NCI-H187 (cell line): ENCODE measurements around the gene NOG.

Source experiments
- DNase-seq, 2 experiments: peaks; one replicate each; lab custom pipeline; 2025; lab: John Stamatoyannopoulos, UW

NOG gene

GRCh38 chr17:56593646-56594319 lies at the start of gene NOG:
NOG (plus strand) TSS chr17:56593699; CDS start chr17:56594224, 525 bp downstream.
- DNase-seq, result peak in 1 of 2 experiments; percentile 7

DNA sequence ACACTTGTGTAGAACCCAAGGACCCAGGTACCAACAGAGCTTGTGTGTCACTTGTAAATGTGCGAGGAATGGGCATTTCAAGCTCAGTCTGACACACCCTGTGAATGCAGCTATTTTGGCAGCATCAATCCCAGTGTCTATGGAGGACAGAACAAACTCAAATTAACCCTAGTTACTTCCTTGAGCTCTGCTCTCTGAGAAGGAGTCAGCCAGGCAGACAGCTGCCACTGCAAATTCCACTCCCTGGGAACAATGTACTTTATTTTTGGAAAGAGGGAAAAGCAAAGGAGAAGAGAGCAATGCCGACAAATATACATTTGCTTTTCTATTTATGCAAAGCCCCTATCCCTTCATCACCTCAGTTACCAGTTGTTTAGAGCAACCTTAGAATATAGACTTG lies 48.4 kb upstream of the NOG start:
- DNase-seq, result no peak

DNA sequence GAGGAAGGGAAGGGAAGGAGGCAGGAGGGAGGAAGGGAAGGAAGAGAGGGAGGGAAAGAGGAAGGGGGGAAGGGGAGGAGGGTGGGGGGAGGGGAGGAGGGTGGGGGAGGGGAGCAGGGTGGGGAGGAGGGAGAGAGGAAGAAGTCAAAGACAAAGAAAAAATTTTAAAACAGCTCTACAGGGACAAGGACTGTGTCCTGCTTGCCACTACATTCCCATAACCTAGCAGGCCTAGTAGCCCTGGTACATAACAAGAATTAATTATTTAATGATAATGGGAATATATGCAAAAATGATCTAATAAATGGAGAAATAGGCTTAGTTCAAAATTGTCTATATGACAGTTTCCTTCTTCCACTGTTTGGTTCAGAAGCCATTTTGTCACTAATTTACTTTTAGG lies 47.6 kb upstream of the NOG start:
- DNase-seq, result no peak

DNA sequence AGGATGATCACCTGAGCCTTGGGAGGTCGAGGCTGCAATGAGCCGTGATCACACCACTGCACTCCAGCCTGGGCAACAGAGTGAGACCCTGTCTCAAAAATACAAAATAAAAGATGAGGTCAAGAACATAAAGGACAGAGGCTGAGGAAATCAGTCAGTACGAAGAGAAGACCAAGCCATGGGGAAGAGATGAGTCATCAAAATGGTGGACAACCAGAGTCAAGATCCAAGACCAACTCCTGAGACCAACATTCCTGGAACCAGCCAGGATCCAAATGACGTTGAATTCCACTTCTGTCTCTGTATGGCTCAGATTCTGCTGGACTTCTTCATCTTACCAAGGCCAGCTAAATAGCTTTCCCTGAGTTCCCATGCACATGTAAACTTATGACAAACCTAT lies 44.8 kb upstream of the NOG start:
- DNase-seq, result no peak

DNA sequence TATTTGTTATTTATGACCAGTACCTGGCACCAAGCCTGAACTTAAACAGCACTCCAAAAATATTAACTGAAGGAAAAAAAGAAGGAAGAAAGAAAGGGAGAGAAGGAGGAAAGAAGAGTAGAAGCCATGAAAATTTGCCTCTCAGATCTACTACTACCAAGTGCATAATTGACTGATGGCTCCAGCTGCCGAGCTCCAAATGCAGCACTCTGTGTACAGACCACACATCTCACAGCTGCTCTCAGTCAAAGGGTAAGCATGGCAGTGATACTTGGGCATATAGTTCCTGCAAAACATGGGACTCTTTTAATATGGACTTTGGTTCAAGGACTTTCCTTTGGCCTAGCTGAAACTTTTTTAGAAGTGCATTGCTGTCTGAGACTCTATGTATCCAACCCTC lies 44.0 kb upstream of the NOG start:
- no peak for DNase-seq

- DNase-seq, result no peak
Measured at GRCh38 chr17:56557682-56558081, 35.8 kb upstream of the NOG start.

DNA sequence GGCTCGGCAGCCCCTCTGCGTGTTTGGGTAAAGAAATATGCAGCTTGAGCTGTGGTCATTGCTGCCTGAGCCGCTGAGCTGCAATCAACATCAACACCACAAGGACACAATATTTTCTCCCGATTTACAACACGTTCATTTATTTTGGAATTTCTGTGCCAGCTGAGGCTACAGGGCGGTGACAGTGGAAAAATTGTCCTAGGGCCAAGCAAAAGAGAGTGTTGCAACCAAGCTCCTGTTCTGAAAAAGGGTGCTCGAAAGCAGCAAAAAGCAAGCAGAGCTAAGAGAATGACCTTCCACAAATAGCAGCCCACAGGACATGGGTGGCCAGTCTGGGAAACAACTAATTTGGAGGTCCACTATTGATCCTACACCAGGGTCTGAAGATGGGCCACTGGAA lies 35.4 kb upstream of the NOG start:
- no peak for DNase-seq

DNA sequence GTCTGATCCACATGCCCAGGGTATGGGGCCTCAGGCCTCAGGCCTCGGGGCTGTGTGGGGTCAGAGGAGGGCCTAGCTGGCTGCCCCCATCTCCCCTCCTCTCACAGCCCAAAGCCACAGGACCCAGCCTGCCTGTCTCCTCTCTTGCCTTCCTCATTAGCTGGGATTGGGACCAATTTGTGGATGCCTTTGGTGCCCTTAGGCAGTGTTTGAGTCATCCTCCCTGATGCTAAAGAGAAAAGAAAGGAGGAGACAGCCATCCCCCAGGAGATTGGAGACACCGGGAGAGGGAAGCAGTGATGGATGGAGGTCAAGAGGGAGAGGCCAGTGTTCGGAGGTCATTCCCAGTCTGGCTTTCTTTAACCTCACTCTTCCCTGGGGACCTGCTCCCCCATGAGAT lies 23.3 kb upstream of the NOG start:
- no peak for DNase-seq

- DNase-seq, result no peak
Measured at GRCh38 chr17:56571456-56571855, 22.0 kb upstream of the NOG start.

DNA sequence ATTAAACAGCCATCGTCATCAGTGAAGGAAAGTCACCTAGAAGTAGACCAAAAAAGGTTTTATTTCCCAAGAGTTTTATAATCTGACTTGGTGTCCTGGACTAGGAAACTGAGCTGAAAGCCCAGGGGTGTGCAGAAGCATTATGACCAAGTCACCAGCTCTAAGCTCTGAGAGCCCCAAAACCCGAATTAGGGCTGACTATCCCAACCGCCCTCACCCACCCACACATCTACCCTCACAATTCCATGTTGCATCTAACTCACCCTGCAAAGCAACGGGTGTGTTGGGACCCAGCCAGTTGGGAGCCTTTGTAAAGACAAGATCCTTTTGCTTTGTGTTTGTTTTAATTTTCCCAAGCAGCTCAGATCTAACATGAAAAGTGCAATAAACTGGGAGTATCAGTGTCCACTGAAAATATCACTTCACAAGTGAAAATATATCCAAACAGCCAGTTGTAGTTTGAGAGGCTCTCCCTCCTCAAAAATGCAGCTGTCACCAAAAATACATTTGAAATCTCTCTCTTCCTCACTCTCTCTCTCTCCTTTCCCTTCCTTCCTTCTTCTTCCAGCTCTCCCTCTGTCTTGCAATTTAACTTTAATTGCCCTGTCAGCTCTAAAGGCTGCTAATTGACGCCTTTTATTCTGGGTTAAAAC lies 16.2 kb upstream of the NOG start:
- no peak for DNase-seq

DNA sequence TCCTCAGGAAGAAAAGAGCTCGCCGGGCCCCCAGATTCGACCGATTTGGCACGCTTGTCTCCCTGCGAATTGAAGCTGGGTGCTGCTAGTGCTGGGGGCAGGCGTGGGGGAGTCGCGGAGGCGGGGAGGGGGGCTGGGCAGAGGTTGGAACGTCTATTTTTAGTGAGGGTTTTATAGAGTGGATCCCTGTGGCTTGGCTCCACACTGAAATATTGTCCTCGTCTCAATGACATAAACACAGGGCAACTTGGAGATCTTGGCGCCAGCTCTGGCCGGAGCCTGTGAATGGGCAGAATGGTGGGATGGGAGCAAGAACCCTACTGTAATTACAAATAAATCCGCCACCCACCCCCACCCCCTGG lies 15.7 kb upstream of the NOG start:
- no peak for DNase-seq

GRCh38 chr17:56581635-56582627 lies 11.6 kb upstream of the NOG start:
- no peak for DNase-seq

DNA sequence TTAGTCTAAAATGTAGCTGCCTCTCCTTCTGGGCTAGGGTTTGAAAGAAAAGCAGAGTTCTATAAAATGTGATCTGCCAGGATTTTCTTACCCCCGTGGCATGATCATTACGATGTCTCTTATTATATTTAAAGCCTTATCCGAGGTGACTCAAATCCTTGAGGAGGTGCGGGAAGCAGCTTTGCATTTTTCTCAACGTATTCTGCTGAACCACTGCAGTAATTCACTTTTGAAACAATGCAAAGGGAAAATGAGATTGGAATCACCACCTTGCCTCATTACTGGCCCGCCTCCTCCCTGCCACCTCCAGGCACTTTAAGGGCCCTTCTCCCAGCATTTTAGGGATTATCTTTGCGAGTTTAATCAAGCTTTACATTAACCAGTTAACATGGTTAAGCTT lies 9.7 kb upstream of the NOG start:
- no peak for DNase-seq

DNA sequence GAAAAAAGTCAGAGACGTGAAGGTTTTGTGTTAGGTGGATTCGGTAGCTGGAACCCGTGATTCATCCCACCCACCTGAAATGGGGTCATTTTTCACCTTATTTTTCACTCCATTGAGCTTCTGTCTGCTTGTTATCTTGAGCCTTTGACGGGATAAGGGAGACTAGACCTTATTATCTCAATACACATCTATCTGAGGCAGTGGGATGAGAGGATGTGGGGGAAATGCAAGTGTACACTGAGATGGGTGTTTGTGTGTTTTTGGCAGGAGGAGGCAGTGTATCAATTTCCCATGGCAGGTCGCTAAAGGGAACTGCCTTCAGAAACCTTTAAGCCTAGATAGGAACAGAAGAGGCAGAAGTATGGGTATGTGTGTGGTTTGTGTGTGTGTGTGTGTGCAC lies 6.2 kb upstream of the NOG start:
- DNase-seq, result no peak

DNA sequence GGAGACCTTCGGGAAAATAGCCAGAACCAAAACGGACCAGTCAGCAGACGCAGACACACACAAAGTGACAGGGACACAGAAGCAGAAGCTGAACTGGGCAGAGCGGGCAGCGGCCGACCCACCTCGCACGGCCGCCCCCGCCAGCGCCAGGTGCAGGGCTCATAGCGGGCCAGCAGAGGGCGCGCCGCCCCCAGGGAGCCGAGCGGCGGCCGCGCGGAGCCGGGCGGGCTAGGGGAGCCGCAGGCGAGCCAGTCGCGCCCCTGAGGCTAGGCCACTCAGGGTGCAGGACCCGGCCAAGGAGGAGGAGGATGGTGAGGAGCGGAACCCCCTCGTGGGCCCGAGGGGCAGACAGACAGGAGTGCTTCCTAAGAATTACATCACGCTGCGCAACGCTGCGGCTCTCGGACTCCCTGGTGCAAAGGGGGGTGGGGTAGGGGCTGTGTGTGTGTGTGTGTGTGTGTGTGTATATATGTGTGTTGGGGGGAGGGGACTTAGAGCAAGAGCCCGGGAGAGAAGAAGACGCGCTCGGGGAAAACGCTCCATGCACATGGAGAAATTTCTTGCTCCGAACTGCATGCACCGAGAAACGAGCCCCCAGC lies 913 bp upstream of the NOG start:
- DNase-seq, result peak; percentile 15 to 32

DNA sequence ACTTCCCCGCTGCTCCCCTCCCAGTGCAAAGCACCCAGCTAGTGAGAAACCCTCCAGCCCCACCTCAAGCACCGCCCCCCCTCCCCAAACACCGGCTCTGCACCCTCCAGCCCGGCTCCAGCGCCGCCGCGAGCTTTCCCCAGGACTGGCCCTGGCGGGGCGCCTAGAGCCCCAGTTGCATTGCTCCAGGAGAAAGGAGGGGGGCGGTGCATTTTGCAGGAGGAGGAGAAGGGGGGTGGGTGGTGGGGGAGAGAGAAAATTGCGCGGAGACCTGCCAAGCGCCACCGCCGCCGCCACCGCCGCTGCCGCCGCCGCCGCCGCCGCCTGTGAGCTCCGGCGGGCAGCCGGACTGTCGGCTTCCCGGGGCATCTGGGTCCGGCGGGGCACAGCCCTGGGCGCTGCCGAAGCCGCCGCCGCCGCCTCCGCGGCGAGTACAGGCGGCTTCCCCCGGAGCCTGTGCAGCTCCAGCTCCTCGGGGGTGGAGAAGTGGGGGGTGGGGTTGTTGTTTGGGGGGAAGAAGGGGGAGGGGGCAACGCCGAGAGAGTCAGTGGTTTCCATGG lies 333 bp upstream of the NOG start:
- peak in 1 of 2 experiments; percentile 10 for DNase-seq

DNA sequence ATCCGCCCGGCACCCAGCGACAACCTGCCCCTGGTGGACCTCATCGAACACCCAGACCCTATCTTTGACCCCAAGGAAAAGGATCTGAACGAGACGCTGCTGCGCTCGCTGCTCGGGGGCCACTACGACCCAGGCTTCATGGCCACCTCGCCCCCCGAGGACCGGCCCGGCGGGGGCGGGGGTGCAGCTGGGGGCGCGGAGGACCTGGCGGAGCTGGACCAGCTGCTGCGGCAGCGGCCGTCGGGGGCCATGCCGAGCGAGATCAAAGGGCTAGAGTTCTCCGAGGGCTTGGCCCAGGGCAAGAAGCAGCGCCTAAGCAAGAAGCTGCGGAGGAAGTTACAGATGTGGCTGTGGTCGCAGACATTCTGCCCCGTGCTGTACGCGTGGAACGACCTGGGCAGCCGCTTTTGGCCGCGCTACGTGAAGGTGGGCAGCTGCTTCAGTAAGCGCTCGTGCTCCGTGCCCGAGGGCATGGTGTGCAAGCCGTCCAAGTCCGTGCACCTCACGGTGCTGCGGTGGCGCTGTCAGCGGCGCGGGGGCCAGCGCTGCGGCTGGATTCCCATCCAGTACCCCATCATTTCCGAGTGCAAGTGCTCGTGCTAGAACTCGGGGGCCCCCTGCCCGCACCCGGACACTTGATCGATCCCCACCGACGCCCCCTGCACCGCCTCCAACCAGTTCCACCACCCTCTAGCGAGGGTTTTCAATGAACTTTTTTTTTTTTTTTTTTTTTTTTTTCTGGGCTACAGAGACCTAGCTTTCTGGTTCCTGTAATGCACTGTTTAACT lies 1.0 kb downstream of the NOG start:
- no peak for DNase-seq

DNA sequence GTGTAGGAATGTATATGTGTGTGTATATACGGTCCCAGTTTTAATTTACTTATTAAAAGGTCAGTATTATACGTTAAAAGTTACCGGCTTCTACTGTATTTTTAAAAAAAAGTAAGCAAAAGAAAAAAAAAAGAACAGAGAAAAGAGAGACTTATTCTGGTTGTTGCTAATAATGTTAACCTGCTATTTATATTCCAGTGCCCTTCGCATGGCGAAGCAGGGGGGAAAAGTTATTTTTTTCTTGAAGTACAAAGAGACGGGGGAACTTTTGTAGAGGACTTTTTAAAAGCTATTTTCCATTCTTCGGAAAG lies 1.6 kb downstream of the NOG start:
- no peak for DNase-seq

DNA sequence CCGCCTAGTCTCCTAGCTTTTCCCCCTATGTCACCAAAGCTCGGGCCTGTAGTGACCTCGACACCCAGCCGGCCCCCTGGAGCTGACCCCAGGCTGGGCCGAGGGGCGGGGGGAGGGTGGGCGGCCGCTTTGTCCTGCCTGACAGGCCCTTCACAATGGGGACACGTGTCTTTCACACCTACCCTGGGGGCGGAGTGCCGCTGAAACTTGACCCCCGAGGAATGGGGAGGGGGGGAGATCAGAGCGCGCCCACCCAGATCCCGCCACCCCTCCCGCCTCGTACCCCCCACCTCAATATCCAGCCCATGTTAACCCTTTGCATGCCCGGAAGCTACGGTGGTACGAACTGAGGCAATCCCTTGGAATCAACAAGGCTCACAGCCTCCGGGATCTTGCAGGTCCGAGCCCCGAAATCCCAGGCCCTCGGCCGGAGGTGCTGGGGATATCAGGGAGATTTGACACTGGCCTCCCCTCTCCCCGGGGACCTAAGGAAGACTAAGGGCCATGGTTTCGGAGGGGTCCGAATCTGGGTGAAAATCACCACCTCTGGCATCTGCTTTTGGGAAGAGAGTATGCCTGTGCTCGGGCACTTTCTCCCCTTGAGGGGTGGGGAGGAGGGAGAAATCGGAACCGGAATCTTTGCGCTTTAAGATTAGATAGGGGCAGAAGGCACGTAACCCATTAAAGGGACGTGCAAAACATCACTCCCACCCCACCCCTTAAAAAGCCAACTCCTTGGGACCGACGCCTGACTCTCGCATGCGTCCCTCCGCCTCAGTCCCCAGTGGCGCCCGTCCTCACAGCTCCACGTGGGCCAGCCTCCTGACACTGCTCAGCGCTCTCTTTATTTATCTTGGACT lies 2.6 kb downstream of the NOG start:
- no peak for DNase-seq

GRCh38 chr17:56596691-56597494 lies 3.4 kb downstream of the NOG start:
- DNase-seq, result no peak
